WTC11 (cell line): ENCODE data around the gene KCNQ4.

Experiments
- IRF2 ChIP-seq: sonication (generic); formaldehyde crosslinking; IDR thresholded peaks from 2 replicates; pipeline ENCODE4 v1.8.0; 2022; ENCODE audit warnings: low read depth, missing genetic modification reagents, borderline replicate concordance
- TEAD4 ChIP-seq: sonication (generic); formaldehyde crosslinking; IDR thresholded peaks from 2 replicates; pipeline ENCODE4 v1.8.0; 2022; ENCODE audit warnings: mild to moderate bottlenecking, missing genetic modification reagents
- ZBTB21 ChIP-seq: sonication (generic); formaldehyde crosslinking; IDR thresholded peaks from 2 replicates; pipeline ENCODE4 v1.8.1; 2023; ENCODE audit warnings: mild to moderate bottlenecking, missing genetic modification reagents, borderline replicate concordance
- TF ChIP-seq, protein P1 (sequence below): fragments of 200-600 bp; IDR thresholded peaks from 2 replicates; pipeline ENCODE4 v1.8.0; 2022; ENCODE audit warnings: antibody characterized with exemption
- TF ChIP-seq, protein P2 (sequence below): sonication (generic); formaldehyde crosslinking; IDR thresholded peaks from 2 replicates; pipeline ENCODE4 v1.8.1; 2023; ENCODE audit warnings: mild to moderate bottlenecking, missing genetic modification reagents, borderline replicate concordance

DNA sequence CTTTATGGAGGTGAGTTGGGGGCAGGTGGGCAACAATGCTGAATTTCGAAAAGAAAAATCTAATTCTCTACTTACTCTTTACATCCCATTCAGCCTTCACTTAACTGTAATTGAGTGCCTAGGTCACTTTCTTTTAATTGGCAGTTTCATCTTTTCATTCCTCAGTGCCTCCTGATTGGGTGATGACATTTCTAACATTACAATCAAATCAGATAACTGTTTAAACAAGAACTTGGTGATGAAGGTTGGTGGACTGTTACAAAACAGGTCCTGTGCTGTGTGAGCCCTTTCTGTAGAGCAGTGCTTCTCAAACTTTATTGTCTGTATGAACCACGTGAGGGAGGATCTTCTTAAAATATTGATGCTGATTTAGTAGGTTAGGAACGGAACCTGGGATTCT lies 40.1 kb upstream of the KCNQ4 start:
- TF ChIP-seq TEAD4 = no peak
- no peak for TF ChIP-seq IRF2
- TF ChIP-seq, protein P1, sequence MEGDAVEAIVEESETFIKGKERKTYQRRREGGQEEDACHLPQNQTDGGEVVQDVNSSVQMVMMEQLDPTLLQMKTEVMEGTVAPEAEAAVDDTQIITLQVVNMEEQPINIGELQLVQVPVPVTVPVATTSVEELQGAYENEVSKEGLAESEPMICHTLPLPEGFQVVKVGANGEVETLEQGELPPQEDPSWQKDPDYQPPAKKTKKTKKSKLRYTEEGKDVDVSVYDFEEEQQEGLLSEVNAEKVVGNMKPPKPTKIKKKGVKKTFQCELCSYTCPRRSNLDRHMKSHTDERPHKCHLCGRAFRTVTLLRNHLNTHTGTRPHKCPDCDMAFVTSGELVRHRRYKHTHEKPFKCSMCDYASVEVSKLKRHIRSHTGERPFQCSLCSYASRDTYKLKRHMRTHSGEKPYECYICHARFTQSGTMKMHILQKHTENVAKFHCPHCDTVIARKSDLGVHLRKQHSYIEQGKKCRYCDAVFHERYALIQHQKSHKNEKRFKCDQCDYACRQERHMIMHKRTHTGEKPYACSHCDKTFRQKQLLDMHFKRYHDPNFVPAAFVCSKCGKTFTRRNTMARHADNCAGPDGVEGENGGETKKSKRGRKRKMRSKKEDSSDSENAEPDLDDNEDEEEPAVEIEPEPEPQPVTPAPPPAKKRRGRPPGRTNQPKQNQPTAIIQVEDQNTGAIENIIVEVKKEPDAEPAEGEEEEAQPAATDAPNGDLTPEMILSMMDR = no peak
- no peak for TF ChIP-seq ZBTB21 (CRISPR knock-in tag)
- TF ChIP-seq, protein P2, sequence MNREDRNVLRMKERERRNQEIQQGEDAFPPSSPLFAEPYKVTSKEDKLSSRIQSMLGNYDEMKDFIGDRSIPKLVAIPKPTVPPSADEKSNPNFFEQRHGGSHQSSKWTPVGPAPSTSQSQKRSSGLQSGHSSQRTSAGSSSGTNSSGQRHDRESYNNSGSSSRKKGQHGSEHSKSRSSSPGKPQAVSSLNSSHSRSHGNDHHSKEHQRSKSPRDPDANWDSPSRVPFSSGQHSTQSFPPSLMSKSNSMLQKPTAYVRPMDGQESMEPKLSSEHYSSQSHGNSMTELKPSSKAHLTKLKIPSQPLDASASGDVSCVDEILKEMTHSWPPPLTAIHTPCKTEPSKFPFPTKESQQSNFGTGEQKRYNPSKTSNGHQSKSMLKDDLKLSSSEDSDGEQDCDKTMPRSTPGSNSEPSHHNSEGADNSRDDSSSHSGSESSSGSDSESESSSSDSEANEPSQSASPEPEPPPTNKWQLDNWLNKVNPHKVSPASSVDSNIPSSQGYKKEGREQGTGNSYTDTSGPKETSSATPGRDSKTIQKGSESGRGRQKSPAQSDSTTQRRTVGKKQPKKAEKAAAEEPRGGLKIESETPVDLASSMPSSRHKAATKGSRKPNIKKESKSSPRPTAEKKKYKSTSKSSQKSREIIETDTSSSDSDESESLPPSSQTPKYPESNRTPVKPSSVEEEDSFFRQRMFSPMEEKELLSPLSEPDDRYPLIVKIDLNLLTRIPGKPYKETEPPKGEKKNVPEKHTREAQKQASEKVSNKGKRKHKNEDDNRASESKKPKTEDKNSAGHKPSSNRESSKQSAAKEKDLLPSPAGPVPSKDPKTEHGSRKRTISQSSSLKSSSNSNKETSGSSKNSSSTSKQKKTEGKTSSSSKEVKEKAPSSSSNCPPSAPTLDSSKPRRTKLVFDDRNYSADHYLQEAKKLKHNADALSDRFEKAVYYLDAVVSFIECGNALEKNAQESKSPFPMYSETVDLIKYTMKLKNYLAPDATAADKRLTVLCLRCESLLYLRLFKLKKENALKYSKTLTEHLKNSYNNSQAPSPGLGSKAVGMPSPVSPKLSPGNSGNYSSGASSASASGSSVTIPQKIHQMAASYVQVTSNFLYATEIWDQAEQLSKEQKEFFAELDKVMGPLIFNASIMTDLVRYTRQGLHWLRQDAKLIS = no peak
